AG09309 (cell line): Measurements from ENCODE around the gene ODC1.

Experiments used
- DNase-seq: peaks from one replicate; pipeline ENCODE4 v3.0.0-alpha.2; 2010; ENCODE audit warnings: low read depth
- H3K4me3 ChIP-seq: 2 replicates; pipeline ENCODE4 v1.5.1; 2011; ENCODE audit warnings: mild to moderate bottlenecking, low read depth, low read length, moderate library complexity; ENCODE audit not compliant: control insufficient read depth
- CTCF ChIP-seq: IDR thresholded peaks from 2 replicates; pipeline ENCODE4 v1.5.1; 2011; ENCODE audit warnings: mild to moderate bottlenecking, low read depth, low read length, inconsistent platforms; ENCODE audit not compliant: insufficient read depth, control insufficient read depth; ENCODE audit errors: missing control alignments

Gene ODC1

GRCh38 chr2:10402062-10402585 is 46.0 kb downstream of the ODC1 start:
- no peak for TF ChIP-seq CTCF
- DNase-seq = peak; percentile 35
- no peak overlapping the region for H3K4me3 ChIP-seq

- TF ChIP-seq CTCF = no peak
- no peak overlapping the region for H3K4me3 ChIP-seq
- no peak for DNase-seq
Observed at GRCh38 chr2:10400978-10401951, 46.9 kb downstream of the ODC1 start.

- TF ChIP-seq CTCF = no peak
- DNase-seq = no peak
- no peak overlapping the region for H3K4me3 ChIP-seq
Observed at GRCh38 chr2:10400568-10400977, 47.6 kb downstream of the ODC1 start.

GRCh38 chr2:10400002-10400401 is 48.1 kb downstream of the ODC1 start:
- no peak for TF ChIP-seq CTCF
- no peak overlapping the region for H3K4me3 ChIP-seq
- no peak for DNase-seq

- DNase-seq = no peak
- H3K4me3 ChIP-seq = no peak overlapping the region
- no peak for TF ChIP-seq CTCF
Observed at GRCh38 chr2:10399358-10399757, 48.8 kb downstream of the ODC1 start.

GRCh38 chr2:10398496-10398895 is 49.6 kb downstream of the ODC1 start:
- H3K4me3 ChIP-seq = no peak overlapping the region
- DNase-seq = no peak
- no peak for TF ChIP-seq CTCF
